Peyer's patch (tissue), 4 donors: ENCODE results near the gene TSPAN7.

Experiments
- CTCF ChIP-seq, 6 experiments: fragments of 450-650 bp in 4 of 6; fragments of 200-600 bp in 2 of 6; sonication (generic) in 1 of 6; IDR thresholded peaks; one replicate each; pipeline ENCODE4 v1.5.1; 2017 to 2019; ENCODE audit warnings: antibody characterized with exemption in 6 of 6, mild to moderate bottlenecking in 3 of 6, moderate library complexity in 1 of 6
- POLR2A ChIP-seq, 2 donors: fragments of 450-650 bp; IDR thresholded peaks; one replicate each; pipeline ENCODE4 v1.5.1; 2017; ENCODE audit warnings: antibody characterized with exemption in 2 of 2, mild to moderate bottlenecking in 2 of 2, moderate library complexity in 2 of 2

DNA sequence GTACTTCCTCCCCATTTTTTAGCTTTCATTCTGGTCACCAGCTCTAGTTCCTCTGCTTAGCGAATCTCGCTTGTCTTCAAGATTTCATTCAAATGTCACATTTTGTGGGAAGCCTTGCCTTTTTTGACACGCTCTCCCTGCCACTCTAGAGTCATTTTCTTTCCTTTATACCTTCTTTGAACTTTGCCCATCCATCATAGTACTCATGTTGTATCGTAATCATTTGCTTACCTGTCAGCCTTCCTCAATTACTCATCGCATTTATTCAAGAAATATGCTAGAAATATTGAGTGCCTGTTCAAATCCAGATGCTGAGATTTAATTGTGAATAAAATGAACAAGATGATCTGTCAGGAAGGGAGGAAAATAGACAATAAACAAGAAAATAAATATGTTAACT lies 21.8 kb downstream of the TSPAN7 start:
- TF ChIP-seq CTCF (IDR thresholded peaks at IDR 0.05) (no peak), POLR2A (IDR thresholded peaks at IDR 0.05) (no peak)
